OCI-LY1 (cell line): Measurements from ENCODE around the gene ANKRD10.

Source experiments
- H2AFZ ChIP-seq: fragments of 200-600 bp; sonication (generic), shearing (Covaris generic); 2 replicates; pipeline ENCODE4 v1.6.0; 2014; ENCODE audit warnings: antibody characterized with exemption, mild to moderate bottlenecking, low read length
- H3F3A ChIP-seq: fragments of 200-600 bp; sonication (generic), shearing (Covaris generic); 2 replicates; pipeline ENCODE4 v1.6.0; 2014; ENCODE audit warnings: mild to moderate bottlenecking, antibody characterized with exemption, low read length, moderate library complexity; ENCODE audit not compliant: insufficient read depth
- H3K27ac ChIP-seq: fragments of 200-600 bp; sonication (generic); 2 replicates; pipeline ENCODE4 v1.5.1; 2014; ENCODE audit warnings: low read length, mixed run types, mild to moderate bottlenecking, low read depth; ENCODE audit not compliant: poor library complexity, severe bottlenecking
- H3K27me3 ChIP-seq: fragments of 200-600 bp; sonication (generic); 2 replicates; pipeline ENCODE4 v1.6.0; 2014; ENCODE audit warnings: antibody characterized with exemption, mild to moderate bottlenecking, low read length, moderate library complexity; ENCODE audit not compliant: insufficient read depth
- H3K36me3 ChIP-seq: fragments of 200-600 bp; sonication (generic); 2 replicates; pipeline ENCODE4 v1.6.1; 2014; ENCODE audit warnings: mild to moderate bottlenecking, antibody characterized with exemption, low read length, moderate library complexity, mixed read lengths; ENCODE audit not compliant: insufficient read depth
- H3K4me1 ChIP-seq: fragments of 200-600 bp; sonication (generic); 2 replicates; pipeline ENCODE4 v1.5.1; 2014; ENCODE audit warnings: mild to moderate bottlenecking, low read length, moderate library complexity; ENCODE audit not compliant: insufficient read depth, severe bottlenecking
- H3K4me2 ChIP-seq: fragments of 200-600 bp; sonication (generic), shearing (Covaris generic); 2 replicates; pipeline ENCODE4 v1.6.1; 2014; ENCODE audit warnings: low read length
- H3K4me3 ChIP-seq: fragments of 200-600 bp; sonication (generic); 2 replicates; pipeline ENCODE4 v1.5.1; 2014; ENCODE audit warnings: low read length, low read depth, mild to moderate bottlenecking, mixed read lengths; ENCODE audit not compliant: poor library complexity, severe bottlenecking
- H3K79me2 ChIP-seq: fragments of 200-600 bp; shearing (Covaris generic); 2 replicates; pipeline ENCODE4 v1.6.1; 2016; ENCODE audit warnings: mixed run types, low read length, mixed read lengths; ENCODE audit not compliant: insufficient read depth
- H3K9ac ChIP-seq: fragments of 200-600 bp; sonication (generic), shearing (Covaris generic); 2 replicates; pipeline ENCODE4 v1.6.1; 2014; ENCODE audit warnings: mild to moderate bottlenecking, low read length, mixed read lengths
- H3K9me2 ChIP-seq: fragments of 200-600 bp; sonication (generic), shearing (Covaris generic); 2 replicates; pipeline ENCODE4 v1.6.1; 2014; ENCODE audit warnings: low read depth, mild to moderate bottlenecking, low read length, mixed read lengths
- H3K9me3 ChIP-seq: fragments of 200-600 bp; shearing (Covaris generic); 2 replicates; pipeline ENCODE4 v1.6.1; 2014; ENCODE audit warnings: low read length, mixed read lengths
- H4K20me1 ChIP-seq: fragments of 200-600 bp; sonication (generic), shearing (Covaris generic); 2 replicates; pipeline ENCODE4 v1.6.0; 2016; ENCODE audit warnings: mild to moderate bottlenecking, low read length; ENCODE audit not compliant: insufficient read depth
- EZH2 ChIP-seq: fragments of 200-600 bp; sonication (generic), shearing (Covaris generic); IDR thresholded peaks from 2 replicates; pipeline ENCODE4 v1.8.0; 2017; ENCODE audit warnings: borderline replicate concordance, mixed run types, mild to moderate bottlenecking, antibody characterized with exemption, low read length, moderate library complexity, mixed read lengths
- TF ChIP-seq, protein P1 (sequence below): fragments of 200-600 bp; sonication (generic), shearing (Covaris generic); IDR thresholded peaks from 2 replicates; pipeline ENCODE4 v1.5.1; 2017; ENCODE audit warnings: mild to moderate bottlenecking, antibody characterized with exemption, low read length, moderate library complexity, mixed read lengths

ANKRD10 gene

DNA sequence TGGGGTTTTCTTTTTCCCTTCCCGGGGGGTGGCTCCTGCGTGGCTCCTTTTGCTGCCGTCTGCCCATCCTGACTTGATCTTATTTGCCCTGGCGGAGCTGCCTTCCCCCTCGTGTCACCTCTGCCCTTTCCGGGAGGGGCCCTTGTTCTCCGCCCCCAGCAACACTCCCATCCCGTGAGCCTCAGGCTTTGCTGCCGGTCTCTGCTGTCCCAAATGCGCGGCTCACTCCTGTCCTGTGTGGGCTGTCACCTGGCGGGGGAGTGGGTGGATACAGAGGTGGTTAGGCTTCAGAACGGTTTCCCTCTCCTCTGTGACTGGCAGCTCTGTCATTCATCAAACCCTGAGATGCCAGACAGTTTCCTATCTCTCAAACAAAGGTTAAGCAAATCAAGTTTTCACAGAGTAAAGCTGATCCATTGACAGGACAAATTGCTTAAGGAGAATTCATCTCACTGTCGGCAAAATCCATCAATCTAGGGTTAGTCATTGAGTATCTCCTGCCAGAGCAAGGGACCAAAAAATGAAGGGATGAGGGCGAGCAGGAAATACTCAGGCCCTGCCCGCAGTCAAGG, 84.0 kb downstream of the ANKRD10 start:
- no peak for TF ChIP-seq EZH2
- TF ChIP-seq, protein P1, sequence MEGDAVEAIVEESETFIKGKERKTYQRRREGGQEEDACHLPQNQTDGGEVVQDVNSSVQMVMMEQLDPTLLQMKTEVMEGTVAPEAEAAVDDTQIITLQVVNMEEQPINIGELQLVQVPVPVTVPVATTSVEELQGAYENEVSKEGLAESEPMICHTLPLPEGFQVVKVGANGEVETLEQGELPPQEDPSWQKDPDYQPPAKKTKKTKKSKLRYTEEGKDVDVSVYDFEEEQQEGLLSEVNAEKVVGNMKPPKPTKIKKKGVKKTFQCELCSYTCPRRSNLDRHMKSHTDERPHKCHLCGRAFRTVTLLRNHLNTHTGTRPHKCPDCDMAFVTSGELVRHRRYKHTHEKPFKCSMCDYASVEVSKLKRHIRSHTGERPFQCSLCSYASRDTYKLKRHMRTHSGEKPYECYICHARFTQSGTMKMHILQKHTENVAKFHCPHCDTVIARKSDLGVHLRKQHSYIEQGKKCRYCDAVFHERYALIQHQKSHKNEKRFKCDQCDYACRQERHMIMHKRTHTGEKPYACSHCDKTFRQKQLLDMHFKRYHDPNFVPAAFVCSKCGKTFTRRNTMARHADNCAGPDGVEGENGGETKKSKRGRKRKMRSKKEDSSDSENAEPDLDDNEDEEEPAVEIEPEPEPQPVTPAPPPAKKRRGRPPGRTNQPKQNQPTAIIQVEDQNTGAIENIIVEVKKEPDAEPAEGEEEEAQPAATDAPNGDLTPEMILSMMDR = no peak
- Histone ChIP-seq H3K36me3 (no peaks in the 10 kb centered on the region), H4K20me1 (no peaks in the 10 kb centered on the region), H3K27ac (no peak overlapping the region), H3K9me2 (no peaks in the 10 kb centered on the region), H3K9ac (no peak overlapping the region), H3K4me1 (no peaks in the 10 kb centered on the region), H3F3A (no peaks in the 10 kb centered on the region), H3K79me2 (no peaks in the 10 kb centered on the region), H3K9me3 (0 out of 2 replicates have a peak, but pooled peaks cover 2% of the 10 kb centered on the region), H3K27me3 (peaks cover 14% of the 10 kb centered on the region; the same call in 1 of the 2 replicates), H3K4me3 (no peak overlapping the region), H3K4me2 (no peak overlapping the region), H2AFZ (no peak overlapping the region)

DNA sequence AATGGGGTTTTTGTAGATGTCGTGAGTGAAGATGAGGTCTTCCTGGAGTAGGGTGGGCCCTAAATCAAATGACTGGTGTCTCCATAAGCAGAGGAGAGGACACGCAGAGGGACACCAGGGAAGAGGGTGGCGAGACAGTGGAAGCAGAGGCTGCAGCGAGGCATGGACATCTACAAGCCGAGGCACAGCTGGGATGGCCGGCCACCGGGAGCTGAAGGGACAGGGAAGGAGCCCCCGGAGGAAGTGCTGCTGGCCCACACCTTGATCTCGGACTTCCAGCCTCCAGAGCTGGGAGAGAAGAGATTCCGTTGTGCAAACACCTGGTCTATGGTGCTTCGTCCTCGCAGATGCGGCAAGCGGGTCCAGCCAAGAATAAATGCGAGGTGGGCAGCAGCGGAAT, 84.5 kb downstream of the ANKRD10 start:
- TF ChIP-seq, protein P1 = no peak
- TF ChIP-seq EZH2 = no peak
- no peak overlapping the region for H3K27ac ChIP-seq
- no peak overlapping the region for H3K9ac ChIP-seq
- no peaks in the 10 kb centered on the region for H3K4me1 ChIP-seq
- H3K36me3 ChIP-seq = no peaks in the 10 kb centered on the region
- H3K4me3 ChIP-seq = no peak overlapping the region
- H2AFZ ChIP-seq = no peak overlapping the region
- 0 out of 2 replicates have a peak, but pooled peaks cover 2% of the 10 kb centered on the region for H3K9me3 ChIP-seq
- no peak overlapping the region for H3K4me2 ChIP-seq
- H3F3A ChIP-seq = no peaks in the 10 kb centered on the region
- H3K9me2 ChIP-seq = no peaks in the 10 kb centered on the region
- peaks cover 14% of the 10 kb centered on the region; the same call in 1 of the 2 replicates for H3K27me3 ChIP-seq
- no peaks in the 10 kb centered on the region for H4K20me1 ChIP-seq
- no peaks in the 10 kb centered on the region for H3K79me2 ChIP-seq

DNA sequence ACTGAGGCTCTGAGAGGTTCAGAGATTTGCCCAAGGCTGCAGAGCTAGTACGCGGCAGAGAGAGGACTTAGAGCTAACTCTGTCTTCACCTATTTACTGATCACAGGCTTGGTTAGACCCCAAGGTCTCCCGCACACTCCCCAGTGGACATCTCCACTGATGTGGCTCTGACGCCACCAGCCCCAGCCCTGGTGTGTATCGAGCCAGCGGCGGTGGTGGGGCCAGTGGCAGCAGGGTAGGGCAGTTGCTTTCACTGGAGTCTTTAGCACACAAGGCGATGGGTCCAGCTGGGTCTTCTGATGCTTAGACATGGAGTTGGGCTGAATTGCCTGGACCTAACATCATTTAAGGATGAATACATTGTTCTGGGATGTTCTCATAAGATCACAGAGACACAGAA, 85.4 kb downstream of the ANKRD10 start:
- Histone ChIP-seq H3K4me2 (no peak overlapping the region), H3K9ac (no peak overlapping the region), H3K4me3 (no peak overlapping the region), H3K9me2 (no peaks in the 10 kb centered on the region), H3F3A (no peaks in the 10 kb centered on the region), H3K9me3 (0 out of 2 replicates have a peak, but pooled peaks cover 2% of the 10 kb centered on the region), H4K20me1 (no peaks in the 10 kb centered on the region), H3K36me3 (no peaks in the 10 kb centered on the region), H3K4me1 (no peaks in the 10 kb centered on the region), H3K27me3 (peaks cover 14% of the 10 kb centered on the region; the same call in 1 of the 2 replicates), H3K27ac (no peak overlapping the region), H3K79me2 (no peaks in the 10 kb centered on the region), H2AFZ (no peak overlapping the region)
- TF ChIP-seq, protein P1 = no peak
- TF ChIP-seq EZH2 = no peak
